Gastrocnemius medialis (tissue), 4 donors: Measurements from ENCODE around the gene KIF21B.

Experiments used
- CTCF ChIP-seq, 5 experiments: fragments of 450-650 bp in 3 of 5; fragments of 200-600 bp in 2 of 5; sonication (generic) in 2 of 5; IDR thresholded peaks in 4 of 5; conservative IDR thresholded peaks in 1 of 5; 1 replicate in 4 of 5; 2 replicates in 1 of 5; pipeline ENCODE4 v1.5.1; 2016 to 2019; ENCODE audit warnings: antibody characterized with exemption in 5 of 5, mild to moderate bottlenecking in 3 of 5, moderate library complexity in 3 of 5
- POLR2A ChIP-seq, 2 donors: fragments of 450-650 bp; IDR thresholded peaks; one replicate each; pipeline ENCODE4 v1.6.1; 2017; ENCODE audit warnings: antibody characterized with exemption in 2 of 2, mild to moderate bottlenecking in 2 of 2, moderate library complexity in 2 of 2

- TF ChIP-seq CTCF (IDR thresholded peaks at IDR 0.05 in 4 of 5, conservative IDR thresholded peaks at IDR 0.05 in 1 of 5) (no peak), POLR2A (IDR thresholded peaks at IDR 0.05) (no peak)
Observed at GRCh38 chr1:201066986-201067385, 43.5 kb upstream of the KIF21B start.
